K562 (cell line): ENCODE results near the gene MPIG6B. TPM values are rescaled to one million over a fixed set of nuclear protein-coding genes. Genes with fewer than 3 reads are reported as not detected.

Experiments used
- ARID1B ChIP-seq: fragments of 450-650 bp; IDR thresholded peaks from 2 replicates; pipeline ENCODE4 v1.6.1; 2016; ENCODE audit warnings: antibody characterized with exemption, mild to moderate bottlenecking, inconsistent platforms
- ARID2 ChIP-seq: fragments of 450-650 bp; IDR thresholded peaks from 2 replicates; pipeline ENCODE4 v1.6.1; 2017; ENCODE audit warnings: antibody characterized with exemption, mild to moderate bottlenecking
- ARID4B ChIP-seq: sonication (generic); formaldehyde crosslinking; IDR thresholded peaks from 2 replicates; pipeline ENCODE4 v1.8.0; 2022; ENCODE audit warnings: mild to moderate bottlenecking, missing genetic modification reagents
- BRCA1 ChIP-seq, 2 experiments: fragments of 450-650 bp in 1 of 2; sonication (generic) in 1 of 2; formaldehyde crosslinking in 1 of 2; IDR thresholded peaks; 2 replicates each; pipeline versions ENCODE4 v1.5.0 to v1.6.1; 2017 to 2020; ENCODE audit warnings: mild to moderate bottlenecking in 1 of 2, missing genetic modification reagents in 1 of 2
- CCNT2 ChIP-seq: IDR thresholded peaks from 2 replicates; pipeline ENCODE4 v1.6.1; 2011; ENCODE audit warnings: borderline replicate concordance, low read depth, mild to moderate bottlenecking, moderate library complexity, mixed read lengths, low read length; ENCODE audit not compliant: insufficient read length; ENCODE audit errors: extremely low read depth
- EP300 ChIP-seq: IDR thresholded peaks from 2 replicates; pipeline ENCODE4 v1.6.1; 2012; ENCODE audit warnings: low read length, improper control_type of control experiment
- HDAC6 ChIP-seq: IDR thresholded peaks from 2 replicates; pipeline ENCODE4 v1.6.1; 2012; ENCODE audit warnings: low read depth, mild to moderate bottlenecking, control low read depth, inconsistent platforms, low read length, moderate library complexity
- LCOR ChIP-seq: sonication (generic); formaldehyde crosslinking; IDR thresholded peaks from 2 replicates; pipeline ENCODE4 v1.8.0; 2022; ENCODE audit warnings: mild to moderate bottlenecking, missing genetic modification reagents
- MBD2 ChIP-seq: sonication (generic); IDR thresholded peaks from 2 replicates; pipeline ENCODE4 v1.6.1; 2016; ENCODE audit warnings: low read depth, borderline replicate concordance
- MCM3 ChIP-seq: fragments of 450-650 bp; IDR thresholded peaks from 2 replicates; pipeline ENCODE4 v1.6.1; 2016
- MTF1 ChIP-seq: fragments of 250-450 bp; sonication (Bioruptor Pico); IDR thresholded peaks from 2 replicates; pipeline ENCODE4 v1.9.0; 2021; ENCODE audit warnings: moderate library complexity, mild to moderate bottlenecking, inconsistent platforms, borderline replicate concordance
- SPI1 ChIP-seq: IDR thresholded peaks from 2 replicates; pipeline ENCODE4 v1.6.1; 2011; ENCODE audit warnings: low read depth, low read length, control low read depth, borderline replicate concordance
- THAP12 ChIP-seq: fragments of 250-450 bp; sonication (Bioruptor Pico); IDR thresholded peaks from 2 replicates; pipeline ENCODE4 v1.9.0; 2021; ENCODE audit warnings: mild to moderate bottlenecking, inconsistent platforms
- ZBTB5 ChIP-seq: fragments of 450-650 bp; IDR thresholded peaks from 2 replicates; pipeline ENCODE4 v1.6.1; 2017; ENCODE audit warnings: antibody characterized with exemption
- ZNF41 ChIP-seq: fragments of 250-450 bp; sonication (Bioruptor Pico); conservative IDR thresholded peaks from 2 replicates; pipeline ENCODE4 v1.4.0; 2020; ENCODE audit warnings: mild to moderate bottlenecking
- ZNF584 ChIP-seq: fragments of 200-800 bp; sonication (Bioruptor generic); IDR thresholded peaks from 2 replicates; pipeline ENCODE4 v1.6.1; 2016; ENCODE audit warnings: low read depth, mild to moderate bottlenecking, missing genetic modification characterization, missing compliant biosample characterization
- ZNF586 ChIP-seq: fragments of 450-650 bp; formaldehyde crosslinking; conservative IDR thresholded peaks from 2 replicates; pipeline ENCODE4 v1.4.0; 2020; ENCODE audit warnings: mild to moderate bottlenecking, moderate library complexity
- ZNF655 ChIP-seq: fragments of 250-450 bp; sonication (Bioruptor Pico); IDR thresholded peaks from 2 replicates; pipeline ENCODE4 v1.5.0; 2021
- polyA plus RNA-seq, 8 experiments: library from polyadenylated mRNA; depleted of rRNA in 4 of 8; stranded (reverse) in 5 of 8; unstranded in 3 of 8; fragments of >200 nt; fragmentation: Nextera tagmentation in 2 of 8; fragmentation: Illumina TruSeq in 1 of 8; extraction: Ambion mirVana in 2 of 8; extraction: Trizol in 1 of 8; gene quantifications; 2 replicates each; pipeline versions ENCODE4 v1.2.1 to v1.2.3, GENCODE V29; 2011 to 2014; ENCODE audit warnings: inconsistent platforms in 1 of 8, missing spikeins in 1 of 8
- total RNA-seq, 7 experiments: library from RNA; depleted of rRNA in 6 of 7; stranded (reverse); fragments of >200 nt in 6 of 7; fragmentation: Illumina TruSeq in 2 of 7; extraction: Trizol in 2 of 7; gene quantifications; 2 replicates each; pipeline versions ENCODE4 v1.2.1 to v1.2.3, GENCODE V29; 2011 to 2021; ENCODE audit warnings: low replicate concordance in 1 of 7

MPIG6B gene
- total and polyA plus RNA-seq, 9 of the 15 experiments (the other 6 are each of a cell fraction or from before 2014, with no cell fraction given) = 0.11 to 1.2 (median 0.28) TPM; not detected in 1

GRCh38 chr6:31737315-31737990 is 14.3 kb downstream of the MPIG6B start (continued):
- TF ChIP-seq THAP12 (CRISPR knock-in tag) (no peak), ARID4B (no peak), ZBTB5 (no peak), LCOR (CRISPR knock-in tag) (no peak), HDAC6 (no peak), BRCA1 (IDR thresholded peaks at IDR 0.05) (no peak), BRCA1 (CRISPR knock-in tag; IDR thresholded peaks at IDR 0.05) (no peak), MCM3 (no peak), ZNF655 (0 out of 2 replicates have a peak, but pooled peaks have one; percentile 72), ZNF584 (CRISPR knock-in tag) (no peak), ZNF41 (CRISPR knock-in tag) (no peak), ARID2 (peak; percentile 77), MBD2 (no peak), ZNF586 (CRISPR knock-in tag) (no peak), SPI1 (no peak), CCNT2 (no peak), EP300 (no peak), MTF1 (CRISPR knock-in tag) (no peak), ARID1B (no peak)
